ENCODE results near the gene KIF12. TPM values are rescaled to one million over a fixed set of nuclear protein-coding genes. Genes with fewer than 3 reads are reported as not detected.

KIF12 gene
- total and polyA plus RNA-seq, 12 donors: 0.10 to 0.56 (median 0.30) TPM; not detected in 6

DNA sequence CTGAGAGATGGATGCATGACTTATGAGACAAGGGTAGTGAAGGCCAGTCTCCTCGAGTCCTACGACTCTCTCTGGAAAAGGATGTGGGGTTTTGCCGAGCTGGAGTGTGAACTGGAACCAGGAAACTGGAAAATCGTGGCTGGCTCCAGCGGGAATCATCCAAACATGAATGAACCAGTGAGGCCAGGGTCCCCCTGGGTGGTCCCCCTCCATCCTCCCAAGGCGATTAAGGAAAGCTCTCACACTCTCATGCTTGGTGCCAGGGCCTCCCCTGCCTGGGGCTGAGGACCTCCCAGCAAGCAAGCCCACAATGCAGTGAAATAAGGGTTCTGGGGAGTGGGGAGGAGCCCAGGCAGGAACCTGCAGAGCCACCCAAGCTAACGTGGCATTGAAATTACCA lies 11.4 kb downstream of the KIF12 start:
- H3K27me3 ChIP-seq: no peaks in the 10 kb centered on the region
- intact Hi-C loops (cut with DNase I): loop anchor here (5.0 kb wide), 2 partner anchors 65 to 200 kb away; no protein-coding TSS in a partner anchor
- no peaks in the 10 kb centered on the region for H3K36me3 ChIP-seq (replicated peaks in 1 of 2)
- TF ChIP-seq POLR2A (IDR thresholded peaks at IDR 0.05): no peak
- TF ChIP-seq, protein P1, sequence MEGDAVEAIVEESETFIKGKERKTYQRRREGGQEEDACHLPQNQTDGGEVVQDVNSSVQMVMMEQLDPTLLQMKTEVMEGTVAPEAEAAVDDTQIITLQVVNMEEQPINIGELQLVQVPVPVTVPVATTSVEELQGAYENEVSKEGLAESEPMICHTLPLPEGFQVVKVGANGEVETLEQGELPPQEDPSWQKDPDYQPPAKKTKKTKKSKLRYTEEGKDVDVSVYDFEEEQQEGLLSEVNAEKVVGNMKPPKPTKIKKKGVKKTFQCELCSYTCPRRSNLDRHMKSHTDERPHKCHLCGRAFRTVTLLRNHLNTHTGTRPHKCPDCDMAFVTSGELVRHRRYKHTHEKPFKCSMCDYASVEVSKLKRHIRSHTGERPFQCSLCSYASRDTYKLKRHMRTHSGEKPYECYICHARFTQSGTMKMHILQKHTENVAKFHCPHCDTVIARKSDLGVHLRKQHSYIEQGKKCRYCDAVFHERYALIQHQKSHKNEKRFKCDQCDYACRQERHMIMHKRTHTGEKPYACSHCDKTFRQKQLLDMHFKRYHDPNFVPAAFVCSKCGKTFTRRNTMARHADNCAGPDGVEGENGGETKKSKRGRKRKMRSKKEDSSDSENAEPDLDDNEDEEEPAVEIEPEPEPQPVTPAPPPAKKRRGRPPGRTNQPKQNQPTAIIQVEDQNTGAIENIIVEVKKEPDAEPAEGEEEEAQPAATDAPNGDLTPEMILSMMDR (IDR thresholded peaks at IDR 0.05): no peak
- H3K27ac ChIP-seq: no peak overlapping the region
- DNase-seq: no peak
- no peaks in the 10 kb centered on the region for H3K4me1 ChIP-seq (replicated peaks in 1 of 2)
- H3K9me3 ChIP-seq (replicated peaks in 1 of 3): no peaks in the 10 kb centered on the region
- no peak overlapping the region for H3K4me3 ChIP-seq
- WGBS, 4 donors: 68 to 90% (median 78%) methylated on average over 7 of the region's 7 CpGs

DNA sequence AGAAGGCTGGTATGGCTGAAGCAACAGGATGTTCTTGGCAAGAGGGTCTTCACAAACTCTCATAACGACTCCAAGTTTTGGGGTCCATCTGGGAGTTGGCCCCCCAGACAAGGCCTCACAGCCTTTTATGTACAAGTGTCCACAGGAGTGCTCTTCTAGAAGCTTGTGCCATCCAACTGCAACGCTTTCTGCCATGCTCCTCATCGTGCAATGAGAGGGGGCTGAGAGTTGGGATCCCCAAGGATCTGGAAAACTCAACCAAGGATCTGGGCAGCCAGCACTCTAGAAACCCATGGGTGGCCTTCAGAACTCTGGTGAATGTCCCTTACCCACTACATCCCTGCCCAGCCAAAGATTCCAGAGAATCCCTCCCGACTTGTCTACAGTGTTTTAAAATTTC lies 12.5 kb downstream of the KIF12 start:
- H3K4me1 ChIP-seq (replicated peaks in 1 of 2): no peaks in the 10 kb centered on the region
- WGBS, 4 donors: 84 to 92% (median 90%) methylated on average over 4 of the region's 4 CpGs
- H3K27ac ChIP-seq: no peak overlapping the region
- no peak for TF ChIP-seq POLR2A (IDR thresholded peaks at IDR 0.05)
- TF ChIP-seq, protein P1 (IDR thresholded peaks at IDR 0.05): no peak
- no peaks in the 10 kb centered on the region for H3K27me3 ChIP-seq
- H3K36me3 ChIP-seq (replicated peaks in 1 of 2): no peaks in the 10 kb centered on the region
- intact Hi-C loops (cut with DNase I): loop anchor here (5.0 kb wide), 2 partner anchors 66 to 201 kb away; no protein-coding TSS in a partner anchor
- no peak overlapping the region for H3K4me3 ChIP-seq
- H3K9me3 ChIP-seq (replicated peaks in 1 of 3): no peaks in the 10 kb centered on the region
- DNase-seq: no peak

DNA sequence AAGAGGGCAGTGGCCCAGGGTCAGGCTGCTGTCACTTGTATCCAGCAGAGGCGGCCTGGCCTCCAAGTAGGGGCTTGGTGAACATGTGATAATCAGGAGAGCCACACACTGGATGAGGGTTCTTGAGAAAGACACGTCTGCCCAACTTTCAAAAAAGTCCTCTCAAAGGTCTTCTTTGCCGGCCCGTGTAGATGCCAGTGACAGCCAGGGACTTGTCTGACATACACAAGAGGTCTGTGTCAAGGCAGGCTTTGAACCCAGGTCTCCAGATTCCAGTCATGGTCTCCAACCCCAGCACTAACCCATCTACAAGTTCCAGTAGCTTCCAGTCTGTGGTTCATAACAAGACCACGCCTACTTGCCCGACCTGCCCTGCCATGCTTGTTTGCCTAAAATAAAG lies 13.1 kb downstream of the KIF12 start:
- H3K27me3 ChIP-seq: no peaks in the 10 kb centered on the region
- H3K4me3 ChIP-seq: no peak overlapping the region
- WGBS, 4 donors: 75 to 93% (median 89%) methylated on average over 4 to 6 of the region's 6 CpGs
- TF ChIP-seq, protein P1 (IDR thresholded peaks at IDR 0.05): no peak
- TF ChIP-seq POLR2A (IDR thresholded peaks at IDR 0.05): no peak
- H3K27ac ChIP-seq: no peak overlapping the region
- H3K36me3 ChIP-seq (replicated peaks in 1 of 2): no peaks in the 10 kb centered on the region
- no peaks in the 10 kb centered on the region for H3K9me3 ChIP-seq (replicated peaks in 1 of 3)
- no peaks in the 10 kb centered on the region for H3K4me1 ChIP-seq (replicated peaks in 1 of 2)
- peak in 1 of 7 donors; percentile 5 for DNase-seq
- intact Hi-C loops (cut with DNase I): loop anchor here (5.0 kb wide), 2 partner anchors 66 to 201 kb away; no protein-coding TSS in a partner anchor

DNA sequence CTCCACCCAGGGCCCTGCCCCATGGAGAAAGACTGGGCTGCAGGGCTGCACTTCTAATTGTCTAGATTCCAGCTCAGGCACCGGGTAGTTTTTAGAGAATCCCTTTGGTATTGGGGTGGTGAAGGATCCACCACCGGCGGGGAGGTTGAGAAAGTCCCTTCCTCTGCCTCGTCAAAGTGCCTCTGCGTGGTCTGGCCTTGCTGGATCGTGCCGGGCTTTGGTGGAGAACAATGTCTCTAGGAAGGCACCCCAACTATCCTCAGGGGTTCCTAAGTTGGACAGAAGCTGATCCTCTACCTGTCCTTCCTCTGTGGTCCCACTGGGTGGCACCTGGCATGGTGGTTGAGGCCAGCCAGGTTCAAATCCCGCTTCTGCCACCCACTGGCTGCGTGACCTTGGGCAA lies 13.7 kb downstream of the KIF12 start:
- intact Hi-C loops (cut with DNase I): loop anchor here (5.0 kb wide), 2 partner anchors 67 to 202 kb away; no protein-coding TSS in a partner anchor
- H3K36me3 ChIP-seq (replicated peaks in 1 of 2): no peaks in the 10 kb centered on the region
- DNase-seq: no peak
- H3K4me3 ChIP-seq: no peak overlapping the region
- no peaks in the 10 kb centered on the region for H3K9me3 ChIP-seq (replicated peaks in 1 of 3)
- no peaks in the 10 kb centered on the region for H3K27me3 ChIP-seq
- no peaks in the 10 kb centered on the region for H3K4me1 ChIP-seq (replicated peaks in 1 of 2)
- no peak overlapping the region for H3K27ac ChIP-seq
- TF ChIP-seq, protein P1 (IDR thresholded peaks at IDR 0.05): no peak
- TF ChIP-seq POLR2A (IDR thresholded peaks at IDR 0.05): no peak
- 93 to 100% (median 93%) methylated on average over 8 to 9 of the region's 9 CpGs; no CpG with 5 or more reads in 1 of the 4 donors for WGBS, 4 donors
